ENCODE measurements around the gene CERKL. TPM values are rescaled to one million over a fixed set of nuclear protein-coding genes. Genes with fewer than 3 reads are reported as not detected.

CERKL gene
- total RNA-seq, 6 experiments from 2014 or later, result 0.37 TPM; not detected in 5

DNA sequence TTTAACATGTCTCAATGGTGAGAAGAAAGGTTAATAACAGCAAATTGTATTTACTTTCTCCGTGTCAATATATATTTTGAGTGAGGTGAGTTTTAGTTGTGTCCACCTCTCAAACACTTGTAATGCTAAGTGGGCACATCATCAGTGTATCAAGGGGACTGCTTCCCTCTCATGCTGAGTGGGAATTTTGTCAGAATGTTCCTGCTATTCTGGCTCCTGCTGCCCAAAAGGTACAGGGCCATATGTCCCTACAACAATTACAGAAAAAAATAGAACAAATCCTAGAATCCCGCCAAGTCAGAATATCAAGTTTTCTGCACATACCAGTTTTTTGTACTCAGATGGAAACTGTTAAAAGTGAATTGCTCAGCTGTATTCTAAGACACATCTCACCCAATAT is 5.4 kb upstream of the CERKL start:
- no peaks in the 10 kb centered on the region for H3K36me3 ChIP-seq
- no peaks in the 10 kb centered on the region for H3K9me3 ChIP-seq
- ATAC-seq, result no peak
- intact Hi-C loops (cut with DNase I), result no loop called here
- no peaks in the 10 kb centered on the region for H3K4me1 ChIP-seq
- WGBS (ENCODE audit: insufficient coverage, low coverage, low lambda C conversion rate, missing lambda C conversion rate), result 67% methylated on average over 2 of the region's 2 CpGs
- no peak overlapping the region for H3K4me3 ChIP-seq
- DNase-seq, result no peak
- no peaks in the 10 kb centered on the region for H3K27me3 ChIP-seq
- no peak overlapping the region for H3K27ac ChIP-seq
- no peak for TF ChIP-seq CTCF (IDR thresholded peaks at IDR 0.05)
- TF ChIP-seq POLR2A (IDR thresholded peaks at IDR 0.05), result no peak

GRCh38 chr2:181660181-181660580 is 3.3 kb upstream of the CERKL start:
- Histone ChIP-seq H3K36me3 (no peaks in the 10 kb centered on the region), H3K4me3 (no peak overlapping the region), H3K27ac (no peak overlapping the region), H3K9me3 (no peaks in the 10 kb centered on the region), H3K27me3 (no peaks in the 10 kb centered on the region), H3K4me1 (no peaks in the 10 kb centered on the region)
- WGBS (ENCODE audit: insufficient coverage, low coverage, low lambda C conversion rate, missing lambda C conversion rate), result 13% methylated on average over 2 of the region's 3 CpGs
- DNase-seq (no peak), ATAC-seq (peak in 1 of 4 donors; percentile 23)
- TF ChIP-seq CTCF (IDR thresholded peaks at IDR 0.05), result no peak
- no peak for TF ChIP-seq POLR2A (IDR thresholded peaks at IDR 0.05)
- intact Hi-C loops (cut with DNase I), result no loop called here

GRCh38 chr2:181658444-181658843 is 1.5 kb upstream of the CERKL start:
- H3K4me3 ChIP-seq, result no peak overlapping the region
- intact Hi-C loops (cut with DNase I), result no loop called here
- no peaks in the 10 kb centered on the region for H3K27me3 ChIP-seq
- no peaks in the 10 kb centered on the region for H3K9me3 ChIP-seq
- H3K4me1 ChIP-seq, result no peaks in the 10 kb centered on the region
- WGBS (ENCODE audit: insufficient coverage, low coverage, low lambda C conversion rate, missing lambda C conversion rate), result 100% methylated on average over 2 of the region's 4 CpGs
- DNase-seq, result no peak
- TF ChIP-seq POLR2A (IDR thresholded peaks at IDR 0.05), result no peak
- no peak for TF ChIP-seq CTCF (IDR thresholded peaks at IDR 0.05)
- no peak for ATAC-seq
- H3K27ac ChIP-seq, result no peak overlapping the region
- H3K36me3 ChIP-seq, result no peaks in the 10 kb centered on the region

DNA sequence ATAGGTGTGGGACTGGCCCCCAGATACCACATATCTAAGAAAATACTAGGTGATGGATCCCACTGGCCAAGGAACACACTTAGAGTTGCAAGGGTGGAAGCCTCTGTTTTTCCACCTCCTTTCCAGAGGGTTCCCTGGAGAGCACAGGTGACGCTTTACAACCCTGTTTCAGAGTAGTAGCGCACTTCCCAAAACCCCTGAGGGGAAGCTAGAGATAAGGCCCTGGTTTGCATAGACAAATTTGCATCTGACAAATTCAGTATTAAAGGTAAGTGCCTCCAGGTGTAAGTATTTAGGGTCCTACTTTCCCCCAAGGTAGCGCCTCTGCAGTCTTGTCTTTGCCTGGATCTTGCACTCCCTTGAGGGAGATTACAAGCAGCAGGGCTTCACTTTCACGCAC is 474 bp upstream of the CERKL start:
- WGBS (ENCODE audit: insufficient coverage, low coverage, low lambda C conversion rate, missing lambda C conversion rate), result 63% methylated on average over 4 of the region's 4 CpGs
- Histone ChIP-seq H3K27ac (no peak overlapping the region), H3K36me3 (no peaks in the 10 kb centered on the region), H3K9me3 (no peaks in the 10 kb centered on the region), H3K4me1 (no peaks in the 10 kb centered on the region), H3K27me3 (no peaks in the 10 kb centered on the region), H3K4me3 (no peak overlapping the region)
- DNase-seq (no peak), ATAC-seq (no peak)
- no peak for TF ChIP-seq POLR2A (IDR thresholded peaks at IDR 0.05)
- TF ChIP-seq CTCF (IDR thresholded peaks at IDR 0.05), result no peak
- intact Hi-C loops (cut with DNase I), result no loop called here

- DNase-seq, result no peak
- H3K27me3 ChIP-seq, result no peaks in the 10 kb centered on the region
- intact Hi-C loops (cut with DNase I), result no loop called here
- H3K9me3 ChIP-seq, result no peaks in the 10 kb centered on the region
- ATAC-seq, result no peak
- 61% methylated on average over 7 of the region's 7 CpGs for WGBS (ENCODE audit: insufficient coverage, low coverage, low lambda C conversion rate, missing lambda C conversion rate)
- no peaks in the 10 kb centered on the region for H3K36me3 ChIP-seq
- TF ChIP-seq POLR2A (IDR thresholded peaks at IDR 0.05) (no peak), CTCF (IDR thresholded peaks at IDR 0.05) (no peak)
- no peaks in the 10 kb centered on the region for H3K4me1 ChIP-seq
- H3K27ac ChIP-seq, result no peak overlapping the region
- no peak overlapping the region for H3K4me3 ChIP-seq
Measured at GRCh38 chr2:181655519-181655918, 1.4 kb downstream of the CERKL start.
